DMS53 treated with DMSO at 0.1 percent for 48 hours (cell line): Measurements from ENCODE around the gene SHC1.

ENCODE experiments used
- DNase-seq: peaks from one replicate; lab custom pipeline; 2025; ENCODE audit not compliant: unreplicated experiment; lab: John Stamatoyannopoulos, UW

Gene SHC1

GRCh38 chr1:154958681-154959425 is 11.7 kb downstream of the SHC1 start:
- no peak for DNase-seq

- no peak for DNase-seq
Measured at GRCh38 chr1:154958036-154958435, 12.5 kb downstream of the SHC1 start.

GRCh38 chr1:154957091-154957657 is 13.4 kb downstream of the SHC1 start:
- DNase-seq = no peak

GRCh38 chr1:154956544-154956941 is 14.0 kb downstream of the SHC1 start:
- no peak for DNase-seq

GRCh38 chr1:154955718-154956543 is 14.6 kb downstream of the SHC1 start, which contains the start of gene PBXIP1:
TSS of gene PBXIP1 (minus strand) at chr1:154956099. CDS start at chr1:154953721, 2,378 bp downstream.
- peak; percentile 89 for DNase-seq

- peak; percentile 84 for DNase-seq
Measured at GRCh38 chr1:154955039-154955717, 15.4 kb downstream of the SHC1 start.

- no peak for DNase-seq
Measured at GRCh38 chr1:154954541-154954940, 16.0 kb downstream of the SHC1 start.

- no peak for DNase-seq
Measured at GRCh38 chr1:154953611-154954038, 16.9 kb downstream of the SHC1 start.

- DNase-seq = no peak
Measured at GRCh38 chr1:154952664-154953063, 17.9 kb downstream of the SHC1 start.

- DNase-seq = no peak
Measured at GRCh38 chr1:154951901-154952657, 18.5 kb downstream of the SHC1 start.

- DNase-seq = no peak
Measured at GRCh38 chr1:154948079-154948478, 22.5 kb downstream of the SHC1 start.

GRCh38 chr1:154945962-154946850 is 24.3 kb downstream of the SHC1 start:
- no peak for DNase-seq

GRCh38 chr1:154945160-154945961 is 25.2 kb downstream of the SHC1 start:
- DNase-seq = no peak

GRCh38 chr1:154944401-154945159 is 26.0 kb downstream of the SHC1 start:
- no peak for DNase-seq

GRCh38 chr1:154943649-154944400 is 26.7 kb downstream of the SHC1 start:
- peak; percentile 39 for DNase-seq

- DNase-seq = no peak
Measured at GRCh38 chr1:154941333-154942013, 29.1 kb downstream of the SHC1 start.
